ENCODE data around the gene CDH13.

CDH13 gene

GRCh38 chr16:83389751-83390150 is 763.0 kb downstream of the CDH13 start:
- Mint-ChIP-seq H3K27me3 (no peaks in the 10 kb centered on the region), H3K9me3 (peaks cover 3% of the 10 kb centered on the region), H3K27ac (no peak overlapping the region), H3K36me3 (ENCODE audit: low read depth) (no peaks in the 10 kb centered on the region), H3K4me3 (no peak overlapping the region), H3K4me1 (ENCODE audit: low read depth) (no peaks in the 10 kb centered on the region)
- DNase-seq, result no peak

- Mint-ChIP-seq H3K4me3 (no peak overlapping the region), H3K36me3 (ENCODE audit: low read depth) (no peaks in the 10 kb centered on the region), H3K4me1 (ENCODE audit: low read depth) (no peaks in the 10 kb centered on the region), H3K27ac (no peak overlapping the region), H3K9me3 (peaks cover 3% of the 10 kb centered on the region), H3K27me3 (no peaks in the 10 kb centered on the region)
- DNase-seq, result no peak
Measured at GRCh38 chr16:83390759-83391158, 764.0 kb downstream of the CDH13 start.

GRCh38 chr16:83392743-83393142 is 766.0 kb downstream of the CDH13 start:
- H3K36me3 Mint-ChIP-seq (ENCODE audit: low read depth), result no peaks in the 10 kb centered on the region
- no peaks in the 10 kb centered on the region for H3K4me1 Mint-ChIP-seq (ENCODE audit: low read depth)
- H3K9me3 Mint-ChIP-seq, result peaks cover 6% of the 10 kb centered on the region
- H3K27me3 Mint-ChIP-seq, result no peaks in the 10 kb centered on the region
- no peak overlapping the region for H3K4me3 Mint-ChIP-seq
- no peak for DNase-seq
- no peak overlapping the region for H3K27ac Mint-ChIP-seq

GRCh38 chr16:83393196-83393981 is 766.6 kb downstream of the CDH13 start:
- no peak overlapping the region for H3K4me3 Mint-ChIP-seq
- H3K36me3 Mint-ChIP-seq (ENCODE audit: low read depth), result no peaks in the 10 kb centered on the region
- peaks cover 6% of the 10 kb centered on the region for H3K9me3 Mint-ChIP-seq
- no peak overlapping the region for H3K27ac Mint-ChIP-seq
- DNase-seq, result no peak
- no peaks in the 10 kb centered on the region for H3K4me1 Mint-ChIP-seq (ENCODE audit: low read depth)
- H3K27me3 Mint-ChIP-seq, result no peaks in the 10 kb centered on the region

- H3K27me3 Mint-ChIP-seq, result no peaks in the 10 kb centered on the region
- H3K36me3 Mint-ChIP-seq (ENCODE audit: low read depth), result no peaks in the 10 kb centered on the region
- peaks cover 6% of the 10 kb centered on the region for H3K9me3 Mint-ChIP-seq
- no peak overlapping the region for H3K27ac Mint-ChIP-seq
- DNase-seq, result no peak
- H3K4me1 Mint-ChIP-seq (ENCODE audit: low read depth), result no peaks in the 10 kb centered on the region
- no peak overlapping the region for H3K4me3 Mint-ChIP-seq
Measured at GRCh38 chr16:83397601-83398291, 771.0 kb downstream of the CDH13 start.

GRCh38 chr16:83400234-83400633 is 773.5 kb downstream of the CDH13 start:
- H3K4me3 Mint-ChIP-seq, result no peak overlapping the region
- DNase-seq, result no peak
- H3K9me3 Mint-ChIP-seq, result peaks cover 3% of the 10 kb centered on the region
- no peaks in the 10 kb centered on the region for H3K27me3 Mint-ChIP-seq
- no peaks in the 10 kb centered on the region for H3K4me1 Mint-ChIP-seq (ENCODE audit: low read depth)
- H3K27ac Mint-ChIP-seq, result no peak overlapping the region
- H3K36me3 Mint-ChIP-seq (ENCODE audit: low read depth), result no peaks in the 10 kb centered on the region

GRCh38 chr16:83402160-83402814 is 775.5 kb downstream of the CDH13 start:
- no peaks in the 10 kb centered on the region for H3K27me3 Mint-ChIP-seq
- DNase-seq, result no peak

GRCh38 chr16:83402967-83403366 is 776.2 kb downstream of the CDH13 start:
- Mint-ChIP-seq H3K27me3 (no peaks in the 10 kb centered on the region), H3K27ac (no peak overlapping the region), H3K4me1 (ENCODE audit: low read depth) (no peaks in the 10 kb centered on the region), H3K36me3 (ENCODE audit: low read depth) (no peaks in the 10 kb centered on the region), H3K4me3 (no peak overlapping the region), H3K9me3 (no peaks in the 10 kb centered on the region)
- no peak for DNase-seq

More at GRCh38 chr16:83402160-83402814, 775.5 kb downstream of the CDH13 start:
- Mint-ChIP-seq H3K4me1 (ENCODE audit: low read depth) (no peaks in the 10 kb centered on the region), H3K36me3 (ENCODE audit: low read depth) (no peaks in the 10 kb centered on the region), H3K27ac (no peak overlapping the region), H3K9me3 (no peaks in the 10 kb centered on the region), H3K4me3 (no peak overlapping the region)

GRCh38 chr16:83403761-83404160 is 777.0 kb downstream of the CDH13 start:
- Mint-ChIP-seq H3K27me3 (no peaks in the 10 kb centered on the region), H3K27ac (no peak overlapping the region), H3K4me3 (no peak overlapping the region), H3K9me3 (no peaks in the 10 kb centered on the region), H3K36me3 (ENCODE audit: low read depth) (no peaks in the 10 kb centered on the region), H3K4me1 (ENCODE audit: low read depth) (no peaks in the 10 kb centered on the region)
- DNase-seq, result no peak

- no peaks in the 10 kb centered on the region for H3K36me3 Mint-ChIP-seq (ENCODE audit: low read depth)
- DNase-seq, result no peak
- no peaks in the 10 kb centered on the region for H3K4me1 Mint-ChIP-seq (ENCODE audit: low read depth)
- no peak overlapping the region for H3K27ac Mint-ChIP-seq
- H3K4me3 Mint-ChIP-seq, result no peak overlapping the region
- H3K27me3 Mint-ChIP-seq, result no peaks in the 10 kb centered on the region
- no peaks in the 10 kb centered on the region for H3K9me3 Mint-ChIP-seq
Measured at GRCh38 chr16:83404261-83404660, 777.5 kb downstream of the CDH13 start.

GRCh38 chr16:83407928-83408327 is 781.2 kb downstream of the CDH13 start:
- no peaks in the 10 kb centered on the region for H3K4me1 Mint-ChIP-seq (ENCODE audit: low read depth)
- DNase-seq, result no peak
- H3K27ac Mint-ChIP-seq, result no peak overlapping the region
- no peak overlapping the region for H3K4me3 Mint-ChIP-seq
- H3K27me3 Mint-ChIP-seq, result no peaks in the 10 kb centered on the region
- H3K36me3 Mint-ChIP-seq (ENCODE audit: low read depth), result no peaks in the 10 kb centered on the region
- H3K9me3 Mint-ChIP-seq, result no peaks in the 10 kb centered on the region

GRCh38 chr16:83409347-83409746 is 782.6 kb downstream of the CDH13 start:
- H3K4me3 Mint-ChIP-seq, result no peak overlapping the region
- no peaks in the 10 kb centered on the region for H3K36me3 Mint-ChIP-seq (ENCODE audit: low read depth)
- no peaks in the 10 kb centered on the region for H3K4me1 Mint-ChIP-seq (ENCODE audit: low read depth)
- H3K27ac Mint-ChIP-seq, result no peak overlapping the region
- no peaks in the 10 kb centered on the region for H3K9me3 Mint-ChIP-seq
- no peaks in the 10 kb centered on the region for H3K27me3 Mint-ChIP-seq
- no peak for DNase-seq

- no peaks in the 10 kb centered on the region for H3K27me3 Mint-ChIP-seq
- DNase-seq, result no peak
- no peaks in the 10 kb centered on the region for H3K9me3 Mint-ChIP-seq
Measured at GRCh38 chr16:83418565-83418964, 791.8 kb downstream of the CDH13 start.

GRCh38 chr16:83420206-83420760 is 793.5 kb downstream of the CDH13 start:
- H3K4me1 Mint-ChIP-seq (ENCODE audit: low read depth), result no peaks in the 10 kb centered on the region
- DNase-seq, result no peak
- H3K9me3 Mint-ChIP-seq, result no peaks in the 10 kb centered on the region
- no peak overlapping the region for H3K4me3 Mint-ChIP-seq
- no peak overlapping the region for H3K27ac Mint-ChIP-seq
- no peaks in the 10 kb centered on the region for H3K36me3 Mint-ChIP-seq (ENCODE audit: low read depth)
- H3K27me3 Mint-ChIP-seq, result no peaks in the 10 kb centered on the region

More at GRCh38 chr16:83418565-83418964, 791.8 kb downstream of the CDH13 start:
- H3K36me3 Mint-ChIP-seq (ENCODE audit: low read depth), result no peaks in the 10 kb centered on the region
- no peak overlapping the region for H3K27ac Mint-ChIP-seq
- H3K4me3 Mint-ChIP-seq, result no peak overlapping the region
- H3K4me1 Mint-ChIP-seq (ENCODE audit: low read depth), result no peaks in the 10 kb centered on the region

GRCh38 chr16:83433201-83433600 is 806.4 kb downstream of the CDH13 start:
- no peaks in the 10 kb centered on the region for H3K27me3 Mint-ChIP-seq
- no peak overlapping the region for H3K27ac Mint-ChIP-seq

More at GRCh38 chr16:83433201-83433600, 806.4 kb downstream of the CDH13 start:
- Mint-ChIP-seq H3K36me3 (ENCODE audit: low read depth) (no peaks in the 10 kb centered on the region), H3K4me3 (no peak overlapping the region), H3K9me3 (peaks cover 4% of the 10 kb centered on the region), H3K4me1 (ENCODE audit: low read depth) (no peaks in the 10 kb centered on the region)
- DNase-seq, result no peak

Data from activated T-cell treated with anti-CD3 and anti-CD28 coated beads, Interleukin-2, amount 50 U/mL, for 24 hours (primary cell).